IPS-20b (cell line): ENCODE data around the gene OR1J2.
"Not testable (repeated sequence)": the region's sequence is repeated elsewhere in the genome, so short reads cannot be mapped to it uniquely, and the experiment has no call there.

Source experiments
- H3K27ac ChIP-seq: one replicate; pipeline ENCODE4 v1.5.1; 2013; ENCODE audit warnings: low read length
- H3K27me3 ChIP-seq: 2 replicates; pipeline ENCODE4 v1.6.1; 2013; ENCODE audit warnings: mild to moderate bottlenecking, low read length, inconsistent platforms; ENCODE audit not compliant: insufficient read depth
- H3K36me3 ChIP-seq: 2 replicates; pipeline ENCODE4 v1.6.1; 2013; ENCODE audit warnings: low read depth, mild to moderate bottlenecking, inconsistent platforms, low read length, moderate library complexity; ENCODE audit not compliant: insufficient read depth
- H3K4me1 ChIP-seq: 2 replicates; pipeline ENCODE4 v1.6.1; 2013; ENCODE audit warnings: mild to moderate bottlenecking, control low read depth, inconsistent platforms, low read length, moderate library complexity; ENCODE audit not compliant: insufficient read depth
- H3K4me3 ChIP-seq: 2 replicates; pipeline ENCODE4 v1.5.1; 2013; ENCODE audit warnings: mild to moderate bottlenecking, low read length, inconsistent platforms
- H3K9ac ChIP-seq: 2 replicates; pipeline ENCODE4 v1.6.1; 2013; ENCODE audit warnings: low read depth, mild to moderate bottlenecking, inconsistent platforms, low read length, moderate library complexity
- H3K9me3 ChIP-seq: 2 replicates; pipeline ENCODE4 v1.6.1; 2013; ENCODE audit warnings: mild to moderate bottlenecking, low read depth, low read length, inconsistent platforms; ENCODE audit not compliant: insufficient read depth

Gene OR1J2

DNA sequence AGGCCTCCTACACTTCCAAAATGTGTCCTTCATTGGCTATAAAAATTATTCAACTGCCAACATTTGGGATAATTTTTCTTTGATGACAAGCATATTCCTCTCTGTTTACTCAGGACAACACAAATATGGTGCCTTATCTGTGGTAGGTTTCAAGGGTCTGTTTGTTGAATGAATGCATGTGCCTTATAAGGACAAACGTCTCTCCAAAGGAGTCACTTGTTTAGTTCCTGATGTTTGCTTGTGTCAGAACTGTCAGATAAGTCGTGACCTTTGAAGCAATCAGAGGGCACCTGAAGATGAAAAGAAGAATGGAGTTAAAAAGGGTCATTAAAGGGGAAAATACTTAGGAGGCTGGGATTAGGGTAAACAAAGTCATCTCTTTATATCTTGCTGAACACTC is 3.6 kb upstream of the OR1J2 start:
- H3K4me1 ChIP-seq: no peaks in the 10 kb centered on the region
- H3K9me3 ChIP-seq: peaks cover 71% of the 10 kb centered on the region
- no peak overlapping the region for H3K4me3 ChIP-seq
- H3K9ac ChIP-seq: no peak overlapping the region
- no peaks in the 10 kb centered on the region for H3K36me3 ChIP-seq
- H3K27me3 ChIP-seq: no peaks in the 10 kb centered on the region; the same call in 1 of the 2 replicates
- H3K27ac ChIP-seq: no peak overlapping the region

DNA sequence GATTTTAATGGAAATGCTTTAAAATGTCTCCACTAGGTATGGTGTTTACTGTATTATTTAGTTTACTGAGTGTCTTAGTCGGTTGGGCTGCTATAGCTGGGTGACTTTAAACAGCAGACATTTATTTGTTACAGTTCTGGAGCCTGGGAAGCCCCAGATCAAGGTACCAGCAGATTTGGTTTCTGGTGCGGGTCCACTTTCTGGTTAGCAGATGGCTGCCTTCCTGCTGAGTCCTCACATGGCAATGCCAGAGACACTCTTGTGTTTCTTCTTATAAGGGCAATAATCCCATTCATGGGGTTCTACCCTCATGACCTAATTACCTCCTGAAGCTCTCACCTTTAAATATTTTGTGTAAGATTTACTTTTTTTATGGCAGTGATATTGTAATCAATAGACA is 7.6 kb downstream of the OR1J2 start:
- H3K9me3 ChIP-seq: peaks cover 82% of the 10 kb centered on the region
- H3K4me1 ChIP-seq: no peaks in the 10 kb centered on the region

DNA sequence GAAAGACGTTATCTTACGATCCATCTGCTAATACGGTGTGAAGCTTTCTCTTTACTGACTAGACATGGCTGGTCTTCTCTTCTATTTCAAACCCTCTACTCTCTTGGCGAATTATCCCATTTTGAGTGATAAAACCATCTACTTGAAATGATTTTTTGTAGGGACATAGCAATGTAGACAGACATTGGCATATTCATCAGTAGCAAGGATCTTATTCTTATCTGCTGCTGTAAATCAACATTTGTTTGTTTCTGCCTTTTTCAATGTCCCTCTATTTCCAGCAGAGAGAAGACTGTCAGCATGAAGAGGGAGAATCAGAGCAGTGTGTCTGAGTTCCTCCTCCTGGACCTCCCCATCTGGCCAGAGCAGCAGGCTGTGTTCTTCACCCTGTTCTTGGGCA is 8.2 kb downstream of the OR1J2 start, which contains the start of gene OR1J4:
Gene OR1J4, plus strand, starts transcription at position 301 of the 400 bp plus-strand sequence. Its CDS starts 0 bp downstream, at position 301.
- Histone ChIP-seq H3K4me1 (no peaks in the 10 kb centered on the region), H3K4me3 (no peak within 1 kb of the TSS), H3K36me3 (no peaks in the 10 kb centered on the region), H3K27me3 (peaks cover 5% of the 10 kb centered on the region; the same call in 1 of the 2 replicates), H3K9ac (no peak within 1 kb of the TSS), H3K27ac (no peak within 1 kb of the TSS), H3K9me3 (peaks cover 86% of the 10 kb centered on the region)

More for the DNA sequence above, 7.6 kb downstream of the OR1J2 start:
- Histone ChIP-seq H3K27me3 (peaks cover 5% of the 10 kb centered on the region; the same call in 1 of the 2 replicates), H3K9ac (no peak overlapping the region), H3K4me3 (no peak overlapping the region), H3K27ac (no peak overlapping the region), H3K36me3 (no peaks in the 10 kb centered on the region)

DNA sequence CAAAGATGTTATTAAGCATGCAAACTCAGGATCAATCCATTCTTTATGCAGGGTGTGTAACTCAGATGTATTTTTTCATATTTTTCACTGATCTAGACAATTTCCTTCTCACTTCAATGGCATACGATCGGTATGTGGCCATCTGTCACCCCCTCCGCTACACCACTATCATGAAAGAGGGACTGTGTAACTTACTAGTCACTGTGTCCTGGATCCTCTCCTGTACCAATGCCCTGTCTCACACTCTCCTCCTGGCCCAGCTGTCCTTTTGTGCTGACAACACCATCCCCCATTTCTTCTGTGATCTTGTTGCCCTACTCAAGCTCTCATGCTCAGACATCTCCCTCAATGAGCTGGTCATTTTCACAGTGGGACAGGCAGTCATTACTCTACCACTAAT is 8.8 kb downstream of the OR1J2 start:
- no peaks in the 10 kb centered on the region for H3K36me3 ChIP-seq
- H3K4me1 ChIP-seq: no peaks in the 10 kb centered on the region
- no peak overlapping the region for H3K4me3 ChIP-seq
- no peak overlapping the region for H3K9ac ChIP-seq
- peaks cover 85% of the 10 kb centered on the region for H3K9me3 ChIP-seq
- H3K27ac ChIP-seq: no peak overlapping the region
- H3K27me3 ChIP-seq: peaks cover 5% of the 10 kb centered on the region; the same call in 1 of the 2 replicates

DNA sequence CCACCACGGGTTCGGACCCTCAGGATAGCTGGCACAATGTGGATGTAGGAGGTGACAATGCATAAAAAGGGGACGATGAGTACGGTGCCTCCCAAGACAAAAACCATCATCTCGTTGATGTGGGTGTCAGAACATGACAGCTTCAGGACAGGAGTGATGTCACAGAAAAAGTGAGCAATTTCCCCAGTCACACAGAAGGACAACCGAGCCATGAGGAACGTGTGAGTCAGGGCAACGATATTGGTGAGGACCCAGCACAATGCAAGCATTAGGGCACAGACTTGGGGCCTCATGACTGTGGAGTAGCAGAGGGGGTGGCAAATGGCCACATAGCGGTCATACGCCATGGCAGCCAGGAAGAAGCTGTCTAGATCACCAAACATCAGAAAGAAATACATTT is 16.0 kb downstream of the OR1J2 start:
- no peak overlapping the region for H3K4me3 ChIP-seq

DNA sequence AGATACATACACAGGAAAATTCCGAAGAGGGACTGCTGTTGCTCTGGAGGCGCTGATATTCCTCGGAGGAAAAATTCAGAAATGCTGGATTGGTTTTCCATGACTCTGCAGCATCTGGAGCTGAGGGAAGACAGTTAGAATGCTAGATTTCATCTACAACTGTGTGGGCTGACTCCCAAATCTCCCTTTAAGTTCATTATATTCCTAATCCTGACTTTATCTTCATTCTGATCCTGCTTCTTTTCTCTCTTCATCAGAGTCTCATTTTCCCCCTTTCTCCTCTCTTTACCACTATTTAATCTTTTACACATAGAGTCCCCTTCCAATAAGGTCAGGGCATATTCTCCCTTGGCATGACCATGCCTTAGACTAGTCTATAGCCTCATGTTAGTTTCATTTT is 16.6 kb downstream of the OR1J2 start, which contains the start of gene OR1N1:
Gene OR1N1, minus strand, starts transcription at position 101 of the 400 bp plus-strand sequence. Its CDS starts 0 bp downstream, at position 101.
- H3K9me3 ChIP-seq: peaks cover 70% of the 10 kb centered on the region
- H3K4me1 ChIP-seq: no peaks in the 10 kb centered on the region
- H3K27me3 ChIP-seq: no peaks in the 10 kb centered on the region; the same call in 1 of the 2 replicates

More for the DNA sequence above, 16.0 kb downstream of the OR1J2 start:
- Histone ChIP-seq H3K36me3 (no peaks in the 10 kb centered on the region), H3K9ac (no peak overlapping the region), H3K27ac (no peak overlapping the region), H3K9me3 (peaks cover 75% of the 10 kb centered on the region), H3K4me1 (no peaks in the 10 kb centered on the region), H3K27me3 (no peaks in the 10 kb centered on the region; the same call in 1 of the 2 replicates)

DNA sequence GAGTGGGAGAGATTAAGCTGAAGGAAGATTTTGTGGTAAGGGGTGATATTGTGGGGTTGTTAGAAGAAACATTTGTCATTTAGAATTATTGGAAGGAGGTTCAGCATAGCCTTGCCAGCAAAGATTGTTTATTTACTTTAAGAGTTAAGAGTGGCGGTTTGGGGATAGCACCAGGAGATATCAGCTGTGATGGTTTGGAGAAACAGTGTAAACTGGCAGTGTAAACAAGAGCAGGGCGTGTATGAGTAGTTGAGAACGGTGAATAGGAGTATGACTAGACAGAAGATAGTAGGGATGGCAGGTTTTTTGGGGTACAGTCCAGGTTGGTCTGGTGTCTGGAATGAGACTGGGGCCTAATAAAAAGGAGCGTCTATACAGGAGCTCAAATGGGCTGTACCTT is 20.6 kb downstream of the OR1J2 start:
- H3K27ac ChIP-seq, H3K9ac ChIP-seq, H3K4me1 ChIP-seq, H3K4me3 ChIP-seq, H3K36me3 ChIP-seq, H3K27me3 ChIP-seq: not testable (repeated sequence)
- peaks cover 42% of the 10 kb centered on the region; the same call in 1 of the 2 replicates for H3K9me3 ChIP-seq

More for the DNA sequence above, 16.6 kb downstream of the OR1J2 start, which contains the start of gene OR1N1:
- no peak within 1 kb of the TSS for H3K4me3 ChIP-seq
- H3K27ac ChIP-seq: no peak within 1 kb of the TSS
- no peak within 1 kb of the TSS for H3K9ac ChIP-seq
- H3K36me3 ChIP-seq: no peaks in the 10 kb centered on the region

DNA sequence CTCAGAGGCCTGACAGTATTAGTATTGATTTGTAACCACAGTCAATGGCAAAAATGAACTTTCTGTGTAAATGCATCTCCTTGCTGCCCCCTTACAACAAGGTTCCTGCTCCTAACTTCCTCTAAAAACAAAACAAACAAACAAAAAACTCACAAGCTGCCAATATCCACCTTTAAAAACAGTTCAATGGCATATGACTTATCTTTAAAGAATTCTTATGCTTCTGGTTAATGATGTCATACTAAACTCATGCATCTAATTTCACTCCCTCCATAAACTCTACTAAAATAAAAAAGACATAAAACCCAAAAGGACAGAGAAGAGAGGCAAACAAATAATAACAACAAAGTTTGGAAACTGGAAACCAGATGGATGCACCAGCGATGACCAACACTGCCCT is 25.5 kb downstream of the OR1J2 start:
- no peaks in the 10 kb centered on the region for H3K27me3 ChIP-seq
- H3K4me1 ChIP-seq: no peaks in the 10 kb centered on the region
- H3K27ac ChIP-seq: no peak overlapping the region
- no peak overlapping the region for H3K9ac ChIP-seq
- H3K9me3 ChIP-seq: peaks cover 21% of the 10 kb centered on the region
- H3K4me3 ChIP-seq: no peak overlapping the region
- H3K36me3 ChIP-seq: no peaks in the 10 kb centered on the region

DNA sequence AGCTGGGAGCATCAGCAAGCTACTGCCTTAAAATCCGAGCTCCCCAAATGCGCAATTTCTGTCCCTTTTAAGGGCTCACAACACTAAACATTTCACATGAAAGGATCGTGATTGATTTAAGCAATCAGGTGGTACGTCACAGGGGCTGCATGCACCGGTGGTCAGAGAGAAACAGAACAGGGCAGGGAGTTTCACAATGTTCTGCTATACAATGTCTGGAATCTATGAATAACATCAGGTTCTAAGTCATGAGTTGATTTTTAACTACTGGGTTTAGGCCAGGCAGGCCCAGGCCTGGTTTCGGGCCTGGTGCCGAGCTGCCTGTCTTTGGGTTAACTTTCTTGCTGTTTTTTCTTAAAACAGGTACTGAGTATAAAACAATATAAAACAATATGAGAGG is 26.5 kb downstream of the OR1J2 start:
- not testable (repeated sequence) for H3K4me3 ChIP-seq, H3K27ac ChIP-seq, H3K4me1 ChIP-seq, H3K36me3 ChIP-seq, H3K9ac ChIP-seq, H3K27me3 ChIP-seq
- H3K9me3 ChIP-seq: peaks cover 29% of the 10 kb centered on the region

DNA sequence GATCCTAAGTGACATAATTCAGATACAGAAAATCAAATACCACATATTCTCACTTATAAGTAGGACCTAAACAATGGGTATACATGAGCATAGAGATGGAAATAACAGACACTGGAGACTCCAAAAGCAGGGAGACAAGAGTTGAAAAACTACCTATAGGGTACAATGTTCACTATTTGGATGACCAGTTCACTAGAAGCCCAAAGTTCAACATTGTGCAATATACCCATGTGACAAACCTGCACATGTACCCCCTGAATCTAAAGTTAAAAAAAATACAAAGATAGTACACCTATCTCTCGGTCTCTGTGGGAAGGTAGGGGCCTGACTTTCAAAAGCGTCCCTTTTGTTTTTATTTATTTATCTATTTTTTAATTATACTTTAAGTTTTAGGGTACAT is 28.2 kb downstream of the OR1J2 start:
- Histone ChIP-seq H3K9me3 (peaks cover 42% of the 10 kb centered on the region), H3K36me3 (no peaks in the 10 kb centered on the region), H3K4me3 (no peak overlapping the region), H3K27me3 (no peaks in the 10 kb centered on the region), H3K9ac (no peak overlapping the region), H3K4me1 (no peaks in the 10 kb centered on the region), H3K27ac (no peak overlapping the region)

DNA sequence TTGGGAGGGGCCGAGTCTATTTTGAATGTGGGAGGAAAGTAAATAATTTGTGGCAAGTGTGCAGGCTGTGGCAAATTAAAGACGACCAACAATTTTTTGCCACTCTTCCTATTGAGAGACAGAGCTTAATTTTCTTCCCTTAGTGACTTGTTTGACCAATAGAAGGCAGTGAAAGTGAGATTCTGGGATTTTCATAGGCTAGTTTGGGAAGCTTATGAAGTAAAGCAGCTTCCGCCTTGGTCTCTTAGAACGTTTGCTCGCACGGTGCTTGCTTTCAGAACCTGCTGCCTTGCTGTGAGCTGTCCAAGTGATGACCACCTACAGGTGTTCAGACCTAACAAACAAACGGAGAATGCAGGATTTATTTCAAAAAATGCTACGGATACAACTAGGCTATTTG is 35.6 kb downstream of the OR1J2 start:
- Histone ChIP-seq H3K27ac (no peak overlapping the region), H3K36me3 (no peaks in the 10 kb centered on the region), H3K4me1 (no peaks in the 10 kb centered on the region), H3K27me3 (no peaks in the 10 kb centered on the region), H3K4me3 (no peak overlapping the region), H3K9me3 (peaks cover 81% of the 10 kb centered on the region), H3K9ac (no peak overlapping the region)

DNA sequence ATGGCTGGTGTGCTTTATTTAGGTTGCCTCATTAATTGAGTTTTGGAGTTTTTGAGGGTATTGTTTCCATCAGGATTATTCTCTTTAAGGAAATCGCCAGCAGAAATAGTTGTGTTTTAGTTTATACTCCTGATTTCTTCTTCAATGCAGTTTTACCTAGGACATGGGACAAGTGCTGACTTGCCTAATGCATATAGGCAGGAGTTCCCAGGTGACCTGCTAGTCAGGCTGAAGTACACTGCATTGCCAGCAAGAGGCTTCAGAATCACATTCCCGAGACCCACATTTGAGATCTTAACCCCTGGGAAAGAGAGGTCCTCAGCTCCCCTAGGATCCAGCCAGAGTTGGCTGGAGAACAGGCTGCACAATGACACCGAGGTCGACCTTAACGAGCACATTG is 40.8 kb downstream of the OR1J2 start:
- Histone ChIP-seq H3K9me3 (peaks cover 83% of the 10 kb centered on the region), H3K9ac (no peak overlapping the region), H3K27ac (no peak overlapping the region), H3K4me1 (no peaks in the 10 kb centered on the region), H3K4me3 (no peak overlapping the region), H3K36me3 (no peaks in the 10 kb centered on the region), H3K27me3 (no peaks in the 10 kb centered on the region)
